IPS DF 6.9 (cell line): ENCODE measurements around the gene DIP2B.

Source experiments
- DNase-seq: peaks from one replicate; pipeline ENCODE4 v3.0.0-alpha.2; 2013; ENCODE audit warnings: low read depth, low spot score
- H3K27ac ChIP-seq: one replicate; pipeline ENCODE4 v1.5.1; 2013; ENCODE audit warnings: low read length, control low read depth
- H3K27me3 ChIP-seq: 2 replicates; pipeline ENCODE4 v1.6.1; 2013; ENCODE audit warnings: mild to moderate bottlenecking, low read length; ENCODE audit not compliant: control insufficient read depth, insufficient read depth
- H3K36me3 ChIP-seq: 2 replicates; pipeline ENCODE4 v1.6.1; 2013; ENCODE audit warnings: low read length; ENCODE audit not compliant: control insufficient read depth, insufficient read depth
- H3K4me1 ChIP-seq: 2 replicates; pipeline ENCODE4 v1.6.1; 2013; ENCODE audit warnings: low read length; ENCODE audit not compliant: control insufficient read depth, insufficient read depth
- H3K4me3 ChIP-seq: 2 replicates; pipeline ENCODE4 v1.5.1; 2013; ENCODE audit warnings: mild to moderate bottlenecking, low read length
- H3K9me3 ChIP-seq: 2 replicates; pipeline ENCODE4 v1.6.1; 2013; ENCODE audit warnings: low read length, inconsistent platforms; ENCODE audit not compliant: control insufficient read depth, insufficient read depth
- WGBS: extraction: QIAGEN DNeasy Blood & Tissue Kit; methylation state at CpG from one replicate; pipeline ENCODE4 v1.1.7; 2013; ENCODE audit warnings: mixed read lengths, missing lambda C conversion rate; ENCODE audit not compliant: insufficient read length, insufficient coverage; 5-methylcytosine and 5-hydroxymethylcytosine counted together

The DIP2B gene

DNA sequence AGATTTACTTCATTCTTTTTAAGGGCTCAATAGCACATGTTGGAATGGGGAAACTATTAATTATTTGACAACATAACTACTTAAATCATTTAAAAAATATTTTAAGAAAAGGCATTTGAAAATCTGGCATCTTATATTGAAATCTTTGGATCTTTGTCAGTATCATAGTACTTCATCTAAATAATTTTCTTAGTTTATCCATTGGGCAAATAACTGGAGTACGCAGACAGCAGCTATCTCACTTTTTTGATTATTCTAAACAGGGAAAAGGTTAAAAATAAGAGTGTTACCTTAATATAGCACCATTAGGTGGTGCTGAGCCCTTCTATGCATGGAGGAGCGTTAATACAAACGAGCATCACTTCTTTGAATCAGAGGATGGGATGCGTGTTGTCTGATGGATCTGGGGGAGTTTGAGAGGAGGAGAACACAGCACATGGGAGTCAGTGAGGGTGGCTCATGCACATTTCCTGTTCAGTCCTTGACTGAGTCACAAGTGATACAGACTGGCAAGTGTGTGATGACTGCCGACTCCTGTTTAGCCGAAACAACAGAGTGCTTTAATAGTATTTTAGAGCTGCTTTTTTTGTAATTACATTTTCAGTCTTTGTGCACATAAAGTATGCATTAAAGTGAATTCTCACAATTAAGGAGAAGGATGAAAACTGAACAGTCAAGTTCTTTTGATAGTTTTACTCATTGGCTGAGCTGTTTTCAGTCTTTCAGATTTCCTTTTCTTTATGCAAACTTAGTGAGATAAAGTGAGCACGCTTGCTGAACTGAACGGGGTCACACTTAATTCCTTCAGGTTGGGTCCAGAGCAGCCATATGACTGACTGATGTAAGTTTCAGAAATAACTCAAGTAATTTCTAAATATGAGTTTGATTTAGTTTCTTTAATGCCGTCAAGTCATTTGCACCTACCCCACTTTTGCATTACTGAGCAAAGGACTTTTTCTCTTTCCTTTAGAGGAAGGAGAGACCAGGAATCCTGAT, 92.7 kb downstream of the DIP2B start:
- H3K9me3 ChIP-seq = no peaks in the 10 kb centered on the region
- DNase-seq = no peak
- H3K4me1 ChIP-seq = no peaks in the 10 kb centered on the region
- WGBS = no CpG with 5 or more reads among the region's 9 CpGs
- H3K4me3 ChIP-seq = no peak overlapping the region
- no peak overlapping the region for H3K27ac ChIP-seq
- H3K36me3 ChIP-seq = no peaks in the 10 kb centered on the region
- H3K27me3 ChIP-seq = no peaks in the 10 kb centered on the region

GRCh38 chr12:50598321-50598862, 93.6 kb downstream of the DIP2B start:
- Histone ChIP-seq H3K27me3 (no peaks in the 10 kb centered on the region), H3K9me3 (no peaks in the 10 kb centered on the region), H3K36me3 (no peaks in the 10 kb centered on the region), H3K4me1 (no peaks in the 10 kb centered on the region), H3K4me3 (no peak overlapping the region), H3K27ac (no peak overlapping the region)
- no peak for DNase-seq
- WGBS = no CpG with 5 or more reads among the region's 2 CpGs

DNA sequence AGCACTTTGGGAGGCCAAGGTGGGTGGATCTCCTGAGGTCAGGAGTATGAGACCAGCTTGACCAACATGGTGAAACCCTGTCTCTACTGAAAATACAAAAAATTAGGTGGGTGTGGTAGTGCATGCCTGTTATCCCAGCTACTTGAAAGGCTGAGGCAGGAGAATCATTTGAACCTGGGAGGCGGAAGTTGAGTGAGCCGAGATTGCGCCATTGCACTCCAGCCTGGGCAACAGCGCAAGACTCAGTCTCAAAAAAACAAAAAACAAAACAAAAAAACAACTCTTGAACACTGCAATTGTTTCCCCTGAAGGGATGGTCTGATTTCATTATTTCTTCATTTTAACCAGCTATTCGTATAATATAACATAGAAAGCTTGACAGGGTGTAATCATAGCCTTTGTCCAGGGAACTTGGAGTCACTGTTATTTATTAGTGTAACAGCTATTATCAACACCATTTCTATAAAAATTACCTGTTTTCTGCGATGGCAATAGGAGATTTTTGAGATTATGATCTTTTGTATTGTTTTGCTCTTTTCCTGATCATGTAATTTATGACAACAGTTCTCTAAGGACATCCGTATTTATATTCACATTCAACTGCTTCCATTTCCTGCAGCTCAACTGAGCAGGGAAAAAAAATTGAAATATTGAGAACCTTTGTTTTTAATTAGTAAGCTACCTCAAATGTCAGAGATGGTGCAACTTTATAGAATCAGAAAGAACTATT, 94.7 kb downstream of the DIP2B start:
- no peaks in the 10 kb centered on the region for H3K27me3 ChIP-seq
- H3K4me1 ChIP-seq = no peaks in the 10 kb centered on the region
- WGBS = no CpG with 5 or more reads among the region's 7 CpGs
- H3K4me3 ChIP-seq = no peak overlapping the region
- no peak for DNase-seq
- H3K36me3 ChIP-seq = no peaks in the 10 kb centered on the region
- H3K9me3 ChIP-seq = no peaks in the 10 kb centered on the region
- H3K27ac ChIP-seq = no peak overlapping the region

GRCh38 chr12:50600364-50600763, 95.6 kb downstream of the DIP2B start:
- no CpG with 5 or more reads among the region's 1 CpG for WGBS
- no peaks in the 10 kb centered on the region for H3K4me1 ChIP-seq
- no peaks in the 10 kb centered on the region for H3K36me3 ChIP-seq
- H3K27me3 ChIP-seq = no peaks in the 10 kb centered on the region
- H3K4me3 ChIP-seq = no peak overlapping the region
- no peak overlapping the region for H3K27ac ChIP-seq
- no peak for DNase-seq
- H3K9me3 ChIP-seq = no peaks in the 10 kb centered on the region

GRCh38 chr12:50603817-50604639, 99.2 kb downstream of the DIP2B start:
- H3K9me3 ChIP-seq = no peaks in the 10 kb centered on the region
- H3K36me3 ChIP-seq = no peaks in the 10 kb centered on the region
- H3K27ac ChIP-seq = no peak overlapping the region
- H3K27me3 ChIP-seq = no peaks in the 10 kb centered on the region
- no peak overlapping the region for H3K4me3 ChIP-seq
- WGBS = no CpG with 5 or more reads among the region's 4 CpGs
- H3K4me1 ChIP-seq = no peaks in the 10 kb centered on the region
- no peak for DNase-seq

GRCh38 chr12:50604640-50604920, 99.8 kb downstream of the DIP2B start:
- no peaks in the 10 kb centered on the region for H3K27me3 ChIP-seq
- H3K36me3 ChIP-seq = no peaks in the 10 kb centered on the region
- no peaks in the 10 kb centered on the region for H3K4me1 ChIP-seq
- H3K27ac ChIP-seq = no peak overlapping the region
- DNase-seq = no peak
- WGBS = no CpG with 5 or more reads among the region's 1 CpG
- no peak overlapping the region for H3K4me3 ChIP-seq
- H3K9me3 ChIP-seq = no peaks in the 10 kb centered on the region

- Histone ChIP-seq H3K27ac (no peak overlapping the region), H3K27me3 (no peaks in the 10 kb centered on the region), H3K9me3 (no peaks in the 10 kb centered on the region), H3K36me3 (no peaks in the 10 kb centered on the region), H3K4me1 (no peaks in the 10 kb centered on the region), H3K4me3 (no peak overlapping the region)
- no CpG with 5 or more reads among the region's 5 CpGs for WGBS
- DNase-seq = no peak
These were observed 102.0 kb downstream of the DIP2B start for GRCh38 chr12:50606675-50607375.

DNA sequence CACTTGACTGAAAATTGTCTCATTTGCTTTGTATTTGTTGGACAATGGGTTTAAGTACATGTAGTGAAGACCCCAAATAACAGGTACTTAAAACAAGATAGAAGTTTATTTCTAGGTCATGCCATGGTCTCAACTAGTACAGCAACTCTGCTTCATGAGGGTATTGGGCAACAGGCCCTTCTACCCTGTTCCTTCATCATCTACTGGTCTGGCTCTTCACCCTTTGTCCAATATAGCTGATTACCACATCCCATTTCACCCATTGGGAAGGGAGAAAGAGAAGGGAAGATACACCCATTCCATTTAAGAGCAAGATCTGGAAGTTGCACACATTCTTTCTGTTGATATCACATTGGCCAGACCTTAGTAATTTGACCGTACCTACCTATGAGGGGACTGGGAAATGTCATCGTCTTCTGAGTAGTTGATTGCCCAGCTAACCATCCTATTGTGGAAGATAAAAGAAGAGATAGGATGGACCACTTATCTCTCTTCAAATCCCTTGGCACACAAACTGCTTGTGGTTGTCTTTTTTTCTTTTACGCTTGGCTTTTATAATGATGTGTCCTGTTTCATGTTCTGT, 104.6 kb downstream of the DIP2B start:
- no CpG with 5 or more reads among the region's 3 CpGs for WGBS
- no peak overlapping the region for H3K4me3 ChIP-seq
- H3K4me1 ChIP-seq = peaks cover under 1% of the 10 kb centered on the region; the same call in 1 of the 2 replicates
- H3K27me3 ChIP-seq = no peaks in the 10 kb centered on the region
- no peaks in the 10 kb centered on the region for H3K36me3 ChIP-seq
- DNase-seq = no peak
- H3K9me3 ChIP-seq = no peaks in the 10 kb centered on the region
- H3K27ac ChIP-seq = no peak overlapping the region

GRCh38 chr12:50610171-50610570, 105.4 kb downstream of the DIP2B start:
- WGBS = no CpG with 5 or more reads among the region's 1 CpG
- Histone ChIP-seq H3K9me3 (no peaks in the 10 kb centered on the region), H3K4me3 (no peak overlapping the region), H3K27ac (no peak overlapping the region), H3K4me1 (peaks cover 2% of the 10 kb centered on the region; the same call in 1 of the 2 replicates), H3K36me3 (no peaks in the 10 kb centered on the region), H3K27me3 (no peaks in the 10 kb centered on the region)
- no peak for DNase-seq
